GM12872 (cell line): ENCODE data around the gene CNOT4.

Source experiments
- TF ChIP-seq, protein P1 (sequence below): IDR thresholded peaks from 3 replicates; pipeline ENCODE4 v1.5.1; 2011; ENCODE audit warnings: low read depth, mild to moderate bottlenecking, low read length, moderate library complexity; ENCODE audit not compliant: insufficient read depth

The CNOT4 gene

DNA sequence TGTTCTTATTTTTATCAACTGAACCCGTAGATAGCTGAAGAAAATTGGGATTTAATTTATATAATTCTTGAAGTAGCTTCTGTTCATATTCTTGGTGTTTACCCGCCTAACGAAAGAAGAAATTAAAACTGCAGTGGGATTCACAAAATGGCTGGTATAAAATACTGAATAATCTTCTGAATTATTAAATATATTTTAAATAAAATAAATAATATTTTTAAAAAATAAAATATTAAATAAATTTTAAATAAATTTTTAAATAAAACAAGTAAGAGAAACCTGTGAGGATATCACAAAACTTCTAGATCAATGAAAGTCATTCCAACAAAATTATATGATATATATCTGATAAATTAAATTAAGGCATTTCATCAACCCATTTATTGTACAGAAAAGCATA is 99.4 kb downstream of the CNOT4 start:
- TF ChIP-seq, protein P1, sequence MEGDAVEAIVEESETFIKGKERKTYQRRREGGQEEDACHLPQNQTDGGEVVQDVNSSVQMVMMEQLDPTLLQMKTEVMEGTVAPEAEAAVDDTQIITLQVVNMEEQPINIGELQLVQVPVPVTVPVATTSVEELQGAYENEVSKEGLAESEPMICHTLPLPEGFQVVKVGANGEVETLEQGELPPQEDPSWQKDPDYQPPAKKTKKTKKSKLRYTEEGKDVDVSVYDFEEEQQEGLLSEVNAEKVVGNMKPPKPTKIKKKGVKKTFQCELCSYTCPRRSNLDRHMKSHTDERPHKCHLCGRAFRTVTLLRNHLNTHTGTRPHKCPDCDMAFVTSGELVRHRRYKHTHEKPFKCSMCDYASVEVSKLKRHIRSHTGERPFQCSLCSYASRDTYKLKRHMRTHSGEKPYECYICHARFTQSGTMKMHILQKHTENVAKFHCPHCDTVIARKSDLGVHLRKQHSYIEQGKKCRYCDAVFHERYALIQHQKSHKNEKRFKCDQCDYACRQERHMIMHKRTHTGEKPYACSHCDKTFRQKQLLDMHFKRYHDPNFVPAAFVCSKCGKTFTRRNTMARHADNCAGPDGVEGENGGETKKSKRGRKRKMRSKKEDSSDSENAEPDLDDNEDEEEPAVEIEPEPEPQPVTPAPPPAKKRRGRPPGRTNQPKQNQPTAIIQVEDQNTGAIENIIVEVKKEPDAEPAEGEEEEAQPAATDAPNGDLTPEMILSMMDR, result no peak

DNA sequence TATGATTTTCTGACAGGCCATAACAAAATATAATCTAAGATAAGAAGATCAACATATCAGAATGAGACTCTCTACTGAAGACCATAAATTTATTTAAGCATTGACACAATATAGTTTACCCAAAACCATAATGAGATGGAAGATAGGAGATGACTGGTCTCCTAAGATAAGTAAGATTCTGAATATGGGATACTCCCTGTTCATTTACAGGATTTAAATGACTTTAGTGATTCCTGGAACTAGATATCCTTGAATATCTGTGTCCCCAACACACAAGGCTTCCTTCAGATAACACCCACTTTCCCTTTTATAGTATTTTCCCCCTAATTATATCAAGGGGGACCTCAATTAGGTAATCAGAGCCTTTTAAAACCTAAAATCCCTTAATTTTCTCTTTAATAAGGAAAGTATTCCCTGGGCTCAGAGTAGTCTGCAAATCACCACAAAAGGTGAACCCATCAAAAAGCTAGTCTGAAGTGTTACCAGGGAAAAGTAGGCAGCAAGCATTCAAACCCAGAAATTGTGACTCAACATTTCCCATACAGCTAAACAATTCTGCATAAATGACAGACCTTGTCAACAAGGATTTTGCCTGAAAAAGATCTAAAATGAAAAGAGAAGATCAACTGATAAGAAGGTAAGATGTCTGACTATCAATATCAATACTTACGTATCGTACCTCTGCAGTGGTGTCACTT is 99.9 kb downstream of the CNOT4 start:
- TF ChIP-seq, protein P1, result no peak

DNA sequence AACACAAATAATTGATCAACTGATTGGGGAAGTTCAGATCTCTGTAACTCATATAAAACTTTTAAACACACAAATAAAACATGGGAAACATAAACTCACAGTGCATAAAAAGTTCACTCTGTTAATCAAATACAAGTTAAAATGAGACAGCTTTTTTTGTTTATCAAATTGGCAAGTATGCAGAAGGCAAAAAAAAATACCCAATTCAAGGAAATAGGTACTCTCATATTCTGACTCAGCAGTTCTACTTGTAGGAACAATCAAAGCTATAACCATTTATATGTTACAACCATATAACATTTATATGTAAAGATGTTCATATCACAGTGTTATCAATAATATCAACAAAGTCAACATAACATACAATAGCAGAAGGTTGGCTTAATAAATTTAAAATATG is 102.0 kb downstream of the CNOT4 start:
- TF ChIP-seq, protein P1, result no peak

DNA sequence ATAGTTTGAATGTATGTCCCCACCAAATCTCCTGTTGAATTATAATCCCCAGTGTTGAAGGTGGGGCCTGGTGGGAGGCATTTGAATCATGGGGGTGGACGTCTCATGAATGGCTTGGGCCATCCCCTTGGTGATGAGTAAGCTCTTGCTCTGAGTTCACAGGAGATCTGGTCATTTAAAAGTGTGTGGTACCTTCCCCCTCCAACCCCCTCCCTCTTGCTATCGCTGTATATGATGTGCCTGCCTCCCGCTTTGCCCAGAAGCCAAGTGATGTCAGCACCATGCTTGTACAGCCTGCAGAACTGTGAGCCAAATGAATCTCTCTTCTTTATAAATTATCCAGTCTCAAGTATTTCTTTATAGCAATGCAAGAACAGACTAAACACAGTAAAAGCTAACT is 103.0 kb downstream of the CNOT4 start:
- TF ChIP-seq, protein P1, result no peak

DNA sequence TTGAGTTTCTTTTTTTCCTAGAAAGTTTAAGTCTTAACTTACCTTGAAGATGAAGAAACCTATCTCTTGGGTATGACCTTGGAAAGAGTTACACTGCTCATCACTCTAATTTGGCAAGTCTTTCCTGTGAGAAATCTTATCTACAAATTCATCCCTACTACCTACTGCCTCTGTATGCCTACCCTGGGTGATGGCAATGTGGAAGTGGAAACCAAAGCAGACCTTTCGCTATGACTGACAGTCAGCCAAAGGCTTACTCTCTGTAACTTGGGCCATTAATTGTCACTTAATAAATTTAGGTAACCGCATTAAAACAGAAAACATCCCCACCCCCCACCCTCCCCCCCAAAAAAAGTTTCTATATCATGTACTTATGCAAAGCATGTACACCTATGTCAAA is 103.9 kb downstream of the CNOT4 start:
- TF ChIP-seq, protein P1, result no peak

DNA sequence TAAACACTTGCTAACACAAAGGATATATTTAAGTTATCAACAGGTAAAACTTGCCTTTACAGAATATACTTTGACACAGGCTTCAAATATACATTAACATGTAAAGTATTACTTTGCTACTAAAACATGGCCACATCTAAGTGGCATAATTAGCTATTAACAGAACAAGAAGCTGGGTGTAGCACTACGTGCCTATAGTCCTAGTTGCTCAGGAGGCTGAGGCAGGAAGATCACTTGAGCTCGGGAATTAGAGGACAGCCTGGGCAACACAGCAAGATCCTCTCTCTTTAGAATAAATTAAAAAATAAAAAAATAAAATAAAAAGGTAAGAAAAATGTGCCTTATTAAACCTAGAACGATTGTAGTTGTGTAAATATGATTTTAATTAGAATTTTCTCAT is 106.6 kb downstream of the CNOT4 start:
- TF ChIP-seq, protein P1, result no peak

DNA sequence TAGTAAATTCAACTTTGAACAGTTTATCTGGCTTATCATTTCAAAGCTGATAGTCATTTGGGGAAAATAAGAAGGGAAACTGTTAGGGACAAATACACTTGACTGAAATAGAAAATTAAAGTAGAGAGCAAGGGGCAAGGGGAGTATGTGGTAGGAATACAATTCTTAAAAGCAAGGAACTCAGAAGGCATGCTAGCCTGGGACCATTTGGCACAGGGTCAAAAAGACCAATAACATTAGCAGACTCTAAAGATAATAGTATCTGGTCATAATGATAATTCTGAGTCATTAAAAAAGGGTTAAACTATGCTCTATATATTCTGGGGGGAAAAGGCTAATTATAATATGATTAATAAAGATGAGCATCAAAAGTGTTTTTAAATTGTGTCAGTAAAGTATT is 112.2 kb downstream of the CNOT4 start:
- TF ChIP-seq, protein P1, result no peak
